Stimulated activated naive CD4-positive, alpha-beta T cell treated with Interleukin-2 at 50 U/mL for 16 hours (primary cell): ENCODE results near the gene TMEM174.

Experiments used
- DNase-seq: peaks from one replicate; lab custom pipeline; 2025; lab: John Stamatoyannopoulos, UW

Gene TMEM174

GRCh38 chr5:73172951-73173350, at the start of gene TMEM174:
TSS of gene TMEM174 (plus strand) at chr5:73173193. CDS start at chr5:73173244, 51 bp downstream.
- DNase-seq: no peak

GRCh38 chr5:73125289-73125688, 47.7 kb upstream of the TMEM174 start:
- DNase-seq: no peak

GRCh38 chr5:73126381-73126780, 46.6 kb upstream of the TMEM174 start:
- no peak for DNase-seq

GRCh38 chr5:73126957-73127356, 46.0 kb upstream of the TMEM174 start:
- DNase-seq: no peak

GRCh38 chr5:73129143-73129542, 43.9 kb upstream of the TMEM174 start:
- no peak for DNase-seq

GRCh38 chr5:73130811-73131210, 42.2 kb upstream of the TMEM174 start:
- no peak for DNase-seq

- DNase-seq: no peak
These were observed 41.1 kb upstream of the TMEM174 start for GRCh38 chr5:73131711-73132425.

GRCh38 chr5:73132759-73133158, 40.2 kb upstream of the TMEM174 start:
- DNase-seq: no peak

- DNase-seq: no peak
These were observed 38.0 kb upstream of the TMEM174 start for GRCh38 chr5:73135021-73135420.

- peak; percentile 3 for DNase-seq
These were observed 37.5 kb upstream of the TMEM174 start for GRCh38 chr5:73135429-73136054.

GRCh38 chr5:73136055-73136562, 36.9 kb upstream of the TMEM174 start:
- no peak for DNase-seq

GRCh38 chr5:73137563-73138530, 35.1 kb upstream of the TMEM174 start:
- no peak for DNase-seq

GRCh38 chr5:73139485-73139884, 33.5 kb upstream of the TMEM174 start:
- no peak for DNase-seq

- no peak for DNase-seq
These were observed 32.2 kb upstream of the TMEM174 start for GRCh38 chr5:73140801-73141200.

- DNase-seq: no peak
These were observed 31.0 kb upstream of the TMEM174 start for GRCh38 chr5:73142035-73142434.

- no peak for DNase-seq
These were observed 29.3 kb upstream of the TMEM174 start for GRCh38 chr5:73143716-73144115.

- no peak for DNase-seq
These were observed 23.5 kb upstream of the TMEM174 start for GRCh38 chr5:73149540-73149939.

- DNase-seq: no peak
These were observed 22.1 kb upstream of the TMEM174 start for GRCh38 chr5:73150876-73151275.

GRCh38 chr5:73151766-73152410, 21.1 kb upstream of the TMEM174 start:
- DNase-seq: no peak

- no peak for DNase-seq
These were observed 20.3 kb upstream of the TMEM174 start for GRCh38 chr5:73152411-73153388.

- no peak for DNase-seq
These were observed 19.5 kb upstream of the TMEM174 start for GRCh38 chr5:73153513-73153912.
